ENCODE results near the gene MAP6.
A peak's percentile ranks its signal among the peaks of the same experiment; 100 is the strongest.

MAP6 gene

DNA sequence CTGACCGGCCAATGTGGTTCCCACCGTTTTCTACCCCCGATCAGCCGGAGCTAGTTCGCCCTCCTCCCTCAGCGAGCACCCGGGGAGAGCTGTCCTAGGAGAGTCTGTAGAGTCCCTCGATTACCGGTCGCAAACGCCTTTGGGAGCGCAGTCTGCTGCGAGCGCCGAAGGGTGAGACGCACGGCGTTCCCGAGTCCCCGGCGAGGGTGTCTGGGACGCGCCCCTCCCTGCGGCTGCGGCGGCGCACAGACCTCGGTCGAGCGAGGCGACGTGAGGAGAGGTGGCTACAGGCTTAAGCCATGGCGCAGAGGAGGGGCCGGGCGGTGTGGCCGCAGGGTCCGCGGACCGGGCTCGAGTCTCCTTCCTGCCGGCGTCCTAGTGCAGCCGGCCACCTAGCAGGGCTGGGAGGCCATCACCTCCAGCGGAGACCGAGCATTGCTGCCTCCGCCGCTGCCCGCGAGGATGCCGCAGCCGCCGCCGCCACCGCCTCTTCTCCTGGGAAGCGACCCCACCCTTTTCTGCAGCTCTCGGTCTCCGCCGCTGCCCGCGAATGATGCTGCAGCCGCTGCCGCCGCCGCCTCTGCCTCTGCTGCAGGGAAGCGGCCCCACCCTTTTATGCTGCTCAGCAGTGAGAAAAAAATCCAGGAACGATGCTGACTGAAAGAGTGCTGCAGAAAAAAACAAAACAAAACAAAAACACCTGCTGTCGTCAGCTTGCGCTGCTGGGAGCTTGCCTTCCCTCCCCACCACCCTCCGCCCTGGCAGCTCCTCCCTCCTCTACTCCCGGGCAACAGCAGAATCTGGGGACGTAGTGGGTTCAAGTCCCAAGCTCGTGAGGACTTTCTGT lies at the start of gene MAP6:
MAP6 (minus strand) TSS at position 588 of the 847 bp plus-strand sequence. CDS start 669 bp downstream, outside the sequence.
- DNase-seq (ENCODE audit: low read depth): peak; percentile 36
- no peak within 1 kb of the TSS for H3K4me3 ChIP-seq (ENCODE audit: low read depth, low read length)
- TF ChIP-seq MAX (IDR thresholded peaks at IDR 0.05; ENCODE audit: low read depth, low read length) (no peak), POLR2A (IDR thresholded peaks at IDR 0.05; ENCODE audit: extremely low read depth, insufficient read length) (no peak), MYC (IDR thresholded peaks at IDR 0.05; ENCODE audit: low read depth, low read length) (no peak)
- TF ChIP-seq, protein P1, sequence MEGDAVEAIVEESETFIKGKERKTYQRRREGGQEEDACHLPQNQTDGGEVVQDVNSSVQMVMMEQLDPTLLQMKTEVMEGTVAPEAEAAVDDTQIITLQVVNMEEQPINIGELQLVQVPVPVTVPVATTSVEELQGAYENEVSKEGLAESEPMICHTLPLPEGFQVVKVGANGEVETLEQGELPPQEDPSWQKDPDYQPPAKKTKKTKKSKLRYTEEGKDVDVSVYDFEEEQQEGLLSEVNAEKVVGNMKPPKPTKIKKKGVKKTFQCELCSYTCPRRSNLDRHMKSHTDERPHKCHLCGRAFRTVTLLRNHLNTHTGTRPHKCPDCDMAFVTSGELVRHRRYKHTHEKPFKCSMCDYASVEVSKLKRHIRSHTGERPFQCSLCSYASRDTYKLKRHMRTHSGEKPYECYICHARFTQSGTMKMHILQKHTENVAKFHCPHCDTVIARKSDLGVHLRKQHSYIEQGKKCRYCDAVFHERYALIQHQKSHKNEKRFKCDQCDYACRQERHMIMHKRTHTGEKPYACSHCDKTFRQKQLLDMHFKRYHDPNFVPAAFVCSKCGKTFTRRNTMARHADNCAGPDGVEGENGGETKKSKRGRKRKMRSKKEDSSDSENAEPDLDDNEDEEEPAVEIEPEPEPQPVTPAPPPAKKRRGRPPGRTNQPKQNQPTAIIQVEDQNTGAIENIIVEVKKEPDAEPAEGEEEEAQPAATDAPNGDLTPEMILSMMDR (IDR thresholded peaks at IDR 0.05; ENCODE audit: low read depth, low read length): no peak

- no peak for DNase-seq (ENCODE audit: low read depth)
- no peak for TF ChIP-seq MAX (IDR thresholded peaks at IDR 0.05; ENCODE audit: low read depth, low read length)
- TF ChIP-seq, protein P1 (IDR thresholded peaks at IDR 0.05; ENCODE audit: low read depth, low read length): no peak
- TF ChIP-seq MYC (IDR thresholded peaks at IDR 0.05; ENCODE audit: low read depth, low read length): no peak
- TF ChIP-seq POLR2A (IDR thresholded peaks at IDR 0.05; ENCODE audit: extremely low read depth, insufficient read length): no peak
- no peak within 1 kb of the TSS for H3K4me3 ChIP-seq (ENCODE audit: low read depth, low read length)
Observed at GRCh38 chr11:75717608-75718418, 49.0 kb upstream of the MAP6 start, which contains the start of gene MOGAT2. MOGAT2 (plus strand) TSS chr11:75717838; CDS start chr11:75717889, 51 bp downstream.

DNA sequence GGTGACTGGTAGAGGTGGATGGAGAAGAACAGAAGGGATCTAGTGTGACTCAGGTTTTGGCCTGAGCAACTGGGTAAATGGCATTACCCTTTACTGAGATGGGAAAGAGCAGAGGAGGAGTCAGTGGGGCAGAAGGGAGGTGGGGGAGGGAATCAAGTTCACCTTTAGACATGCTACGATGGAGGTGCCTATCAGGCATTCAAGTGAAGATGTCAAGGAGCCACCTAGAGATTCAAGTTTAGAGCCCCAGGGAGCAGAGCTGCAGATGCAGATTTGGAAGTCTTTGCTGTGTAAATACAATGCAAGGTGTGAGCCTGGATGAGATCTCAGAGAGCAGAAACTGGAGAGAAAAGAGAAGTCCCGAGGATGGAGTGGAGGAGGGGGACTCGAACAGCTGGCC lies 47.8 kb upstream of the MAP6 start:
- no peak for DNase-seq (ENCODE audit: low read depth)
- no peak for TF ChIP-seq POLR2A (IDR thresholded peaks at IDR 0.05; ENCODE audit: extremely low read depth, insufficient read length)
- no peak for TF ChIP-seq MAX (IDR thresholded peaks at IDR 0.05; ENCODE audit: low read depth, low read length)
- TF ChIP-seq, protein P1 (IDR thresholded peaks at IDR 0.05; ENCODE audit: low read depth, low read length): no peak
- TF ChIP-seq MYC (IDR thresholded peaks at IDR 0.05; ENCODE audit: low read depth, low read length): no peak
- H3K4me3 ChIP-seq (ENCODE audit: low read depth, low read length): no peak overlapping the region

GRCh38 chr11:75715688-75716087 lies 46.9 kb upstream of the MAP6 start:
- no peak overlapping the region for H3K4me3 ChIP-seq (ENCODE audit: low read depth, low read length)
- no peak for TF ChIP-seq POLR2A (IDR thresholded peaks at IDR 0.05; ENCODE audit: extremely low read depth, insufficient read length)
- TF ChIP-seq MYC (IDR thresholded peaks at IDR 0.05; ENCODE audit: low read depth, low read length): no peak
- TF ChIP-seq, protein P1 (IDR thresholded peaks at IDR 0.05; ENCODE audit: low read depth, low read length): no peak
- no peak for TF ChIP-seq MAX (IDR thresholded peaks at IDR 0.05; ENCODE audit: low read depth, low read length)
- no peak for DNase-seq (ENCODE audit: low read depth)

- DNase-seq (ENCODE audit: low read depth): no peak
- TF ChIP-seq, protein P1 (IDR thresholded peaks at IDR 0.05; ENCODE audit: low read depth, low read length): no peak
- TF ChIP-seq POLR2A (IDR thresholded peaks at IDR 0.05; ENCODE audit: extremely low read depth, insufficient read length) (no peak), MAX (IDR thresholded peaks at IDR 0.05; ENCODE audit: low read depth, low read length) (no peak), MYC (IDR thresholded peaks at IDR 0.05; ENCODE audit: low read depth, low read length) (no peak)
- H3K4me3 ChIP-seq (ENCODE audit: low read depth, low read length): no peak overlapping the region
Observed at GRCh38 chr11:75714211-75714610, 45.4 kb upstream of the MAP6 start.

Measured in NB4 (cell line).